Subcutaneous abdominal adipose tissue (tissue), 5 donors: ENCODE data around the gene MAP3K5.
"Not testable (repeated sequence)": the region's sequence is repeated elsewhere in the genome, so short reads cannot be mapped to it uniquely, and the experiment has no call there.

Experiments
- H3K27ac ChIP-seq: one replicate; pipeline ENCODE4 v1.7.0; 2013; ENCODE audit warnings: low read depth, mild to moderate bottlenecking, inconsistent platforms, low read length, moderate library complexity
- H3K27me3 ChIP-seq, 5 donors: one replicate each; pipeline ENCODE4 v1.7.0; 2013; ENCODE audit warnings: low read length in 5 of 5, inconsistent platforms in 1 of 5; ENCODE audit not compliant: control insufficient read depth in 5 of 5, insufficient read depth in 4 of 5
- H3K36me3 ChIP-seq, 5 donors: one replicate each; pipeline ENCODE4 v1.7.0; 2013; ENCODE audit warnings: low read length in 5 of 5; ENCODE audit not compliant: control insufficient read depth in 5 of 5, insufficient read depth in 5 of 5
- H3K4me1 ChIP-seq, 5 donors: one replicate each; pipeline ENCODE4 v1.7.0; 2013; ENCODE audit warnings: low read length in 5 of 5, mild to moderate bottlenecking in 3 of 5, moderate library complexity in 1 of 5; ENCODE audit not compliant: control insufficient read depth in 5 of 5, insufficient read depth in 5 of 5
- H3K4me3 ChIP-seq, 5 donors: one replicate each; pipeline ENCODE4 v1.7.0; 2013; ENCODE audit warnings: low read length in 5 of 5, low read depth in 1 of 5
- H3K9ac ChIP-seq, 5 donors: one replicate each; pipeline ENCODE4 v1.7.0; 2013; ENCODE audit warnings: low read length in 5 of 5, mild to moderate bottlenecking in 4 of 5, moderate library complexity in 3 of 5
- H3K9me3 ChIP-seq, 5 donors: one replicate each; pipeline ENCODE4 v1.7.0; 2013; ENCODE audit warnings: low read length in 5 of 5; ENCODE audit not compliant: control insufficient read depth in 5 of 5
- donor health status: healthy.
- donor health status: healthy.
- donor health status: healthy.
- donor health status: healthy.
- donor health status: healthy.

The MAP3K5 gene

DNA sequence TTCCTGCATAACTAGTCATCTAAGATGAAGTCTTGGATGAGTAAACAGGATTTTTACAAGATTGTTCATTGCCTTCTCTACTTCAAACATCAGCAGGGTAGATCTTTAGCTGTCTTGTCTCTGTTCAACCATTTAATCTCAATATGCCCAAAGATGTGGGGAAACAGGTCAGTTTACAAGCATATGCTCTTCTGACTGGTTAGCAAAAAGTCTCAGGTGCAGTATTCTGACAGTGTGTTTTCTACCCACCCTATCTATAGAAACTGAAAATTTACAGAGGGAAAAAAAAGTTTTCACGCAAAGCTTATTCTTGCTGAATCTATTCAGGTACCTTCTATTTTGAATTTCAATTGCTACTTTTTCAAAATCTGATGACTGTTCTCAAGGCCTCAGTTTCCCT is 29.0 kb downstream of the MAP3K5 start:
- Histone ChIP-seq H3K9me3 (no peaks in the 10 kb centered on the region), H3K36me3 (no peaks in the 10 kb centered on the region), H3K27me3 (no peaks in the 10 kb centered on the region), H3K9ac (no peak overlapping the region), H3K27ac (no peak overlapping the region), H3K4me1 (peaks cover 5 to 60% (median 54%) of the 10 kb centered on the region in 5 donors), H3K4me3 (no peak overlapping the region)

DNA sequence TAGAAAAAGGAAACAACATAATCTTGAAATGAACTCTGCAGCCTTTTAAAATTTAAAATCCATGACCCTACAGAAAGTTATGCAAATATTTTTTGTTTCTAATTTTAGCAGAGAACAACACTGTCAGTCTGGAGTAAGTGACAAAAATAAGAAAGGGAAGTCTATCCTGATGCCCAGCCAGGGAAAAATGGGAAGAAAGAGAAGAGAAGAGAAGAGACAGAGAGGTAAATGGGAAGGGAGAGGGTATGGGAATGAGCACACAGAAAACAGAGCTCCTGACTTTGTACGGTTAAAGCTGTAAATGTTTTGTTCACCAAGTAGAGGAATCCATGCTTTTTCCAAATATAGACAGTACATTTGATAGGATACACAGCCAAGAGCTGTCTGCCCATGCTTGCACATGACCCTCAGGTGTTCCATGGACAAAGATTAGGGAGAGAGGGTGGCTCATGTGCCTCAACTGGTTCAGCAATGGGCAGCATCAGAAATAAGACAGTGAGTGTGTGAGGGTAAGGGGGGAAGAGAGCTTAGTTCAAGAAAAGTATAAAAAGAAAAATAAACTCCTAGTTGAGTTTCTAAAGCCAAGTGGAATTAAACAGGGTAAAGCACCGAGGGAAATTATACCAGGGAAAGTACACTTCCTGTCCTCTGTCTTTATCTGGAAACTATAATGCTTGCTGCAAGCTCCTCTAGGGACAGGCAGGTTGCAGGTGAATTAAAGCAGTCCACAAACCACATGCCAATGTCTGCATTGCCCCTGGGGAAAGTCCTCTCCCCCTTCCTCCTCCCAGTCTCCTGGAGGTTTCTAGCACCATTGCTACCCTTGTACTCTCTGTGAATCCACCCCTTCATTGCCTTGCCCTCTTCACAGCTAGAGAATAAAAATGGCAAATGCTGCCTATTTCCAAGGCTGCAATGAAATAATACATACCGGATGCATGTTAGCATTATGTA is 30.0 kb downstream of the MAP3K5 start:
- Histone ChIP-seq H3K9ac (peak overlapping the region in 3 of 5 donors; percentile 4 to 64 (median 61)), H3K9me3 (no peaks in the 10 kb centered on the region), H3K27ac (no peak overlapping the region), H3K27me3 (no peaks in the 10 kb centered on the region), H3K36me3 (no peaks in the 10 kb centered on the region), H3K4me3 (peak overlapping the region in 4 of 5 donors; percentile 9 to 55 (median 33)), H3K4me1 (peaks cover 5 to 54% (median 53%) of the 10 kb centered on the region in 5 donors)

DNA sequence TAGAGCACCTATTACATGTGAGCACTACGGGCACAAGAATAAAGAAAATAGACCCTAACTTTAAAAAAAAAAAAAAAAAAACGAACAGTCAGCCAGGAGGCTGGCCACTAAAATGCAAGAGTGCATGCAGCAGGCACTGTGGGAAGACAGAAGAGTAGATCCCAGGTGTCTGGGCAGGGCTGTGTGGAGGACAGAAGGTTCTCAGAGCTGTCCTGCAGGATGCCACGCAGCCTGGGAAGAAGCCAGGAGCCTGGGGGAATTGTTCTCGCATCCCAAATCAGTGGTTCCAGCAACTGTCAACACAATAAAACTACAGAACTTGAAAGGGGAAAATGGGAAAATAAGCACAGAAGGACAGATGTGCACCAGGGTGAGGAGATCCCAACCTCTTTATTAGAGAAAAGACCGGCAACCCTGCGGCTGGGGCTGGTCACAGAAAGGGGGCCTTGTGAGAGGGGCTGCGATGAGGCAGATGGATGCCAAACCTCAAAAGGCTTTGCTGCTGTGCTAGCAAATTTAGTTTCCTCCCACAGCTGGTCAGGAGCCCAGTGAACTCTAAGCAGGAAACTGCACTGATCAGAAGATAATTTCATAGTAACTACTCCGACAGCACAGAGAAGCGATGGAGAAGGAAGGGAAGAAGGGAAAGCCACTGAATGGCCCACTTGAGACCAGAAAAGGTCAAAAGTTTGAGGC is 30.9 kb downstream of the MAP3K5 start:
- Histone ChIP-seq H3K4me1 (peaks cover 5 to 55% (median 45%) of the 10 kb centered on the region in 5 donors), H3K36me3 (no peaks in the 10 kb centered on the region), H3K4me3 (peak overlapping the region; percentile 9 to 55 (median 21)), H3K27me3 (no peaks in the 10 kb centered on the region), H3K9me3 (no peaks in the 10 kb centered on the region), H3K27ac (no peak overlapping the region), H3K9ac (peak overlapping the region in 3 of 5 donors; percentile 4 to 64 (median 61))

DNA sequence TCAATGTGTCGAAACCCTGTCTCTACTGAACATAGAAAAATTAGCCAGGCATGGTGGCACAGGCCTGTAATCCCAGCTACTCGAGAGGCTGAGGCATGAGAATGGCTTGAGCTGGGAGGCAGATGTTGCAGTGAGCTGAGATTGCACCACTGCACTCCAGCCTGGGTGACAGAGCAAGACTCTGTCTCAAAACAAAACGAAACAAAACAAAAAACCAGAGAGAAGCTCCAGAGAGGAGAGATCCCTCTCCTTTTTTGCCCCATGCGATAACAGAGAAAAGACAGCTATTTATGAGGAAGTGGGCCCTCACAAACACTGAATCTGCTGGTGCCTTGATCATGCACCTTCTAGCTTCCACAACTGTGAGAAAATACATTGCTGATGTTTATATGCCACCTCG is 31.5 kb downstream of the MAP3K5 start:
- H3K36me3 ChIP-seq, H3K27me3 ChIP-seq, H3K9ac ChIP-seq, H3K27ac ChIP-seq, H3K9me3 ChIP-seq: not testable (repeated sequence)
- Histone ChIP-seq H3K4me1 (peaks cover 3 to 49% (median 39%) of the 10 kb centered on the region in 5 donors), H3K4me3 (peak overlapping the region in 1 of 5 donors; percentile 11)

DNA sequence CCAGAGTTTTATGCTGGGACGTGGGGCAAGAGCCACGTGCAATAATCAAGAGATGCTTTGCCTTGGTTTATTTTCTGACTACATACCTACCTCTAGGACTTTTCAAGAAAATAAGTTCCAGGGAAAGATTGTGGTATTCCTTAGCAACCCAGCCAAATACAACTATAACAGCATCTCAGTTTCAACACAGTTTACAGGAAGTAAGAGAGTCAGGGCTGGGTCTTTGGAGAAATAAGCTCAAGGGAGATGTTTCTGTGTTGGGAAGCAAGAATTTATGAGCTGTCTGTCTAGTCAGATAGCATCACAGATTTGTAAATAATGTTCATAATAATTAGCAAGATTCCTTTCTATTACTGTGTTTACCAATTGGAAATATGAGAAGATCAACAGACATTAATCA is 35.1 kb downstream of the MAP3K5 start:
- Histone ChIP-seq H3K4me3 (no peak overlapping the region), H3K36me3 (no peaks in the 10 kb centered on the region), H3K4me1 (peaks cover 2 to 30% (median 17%) of the 10 kb centered on the region in 5 donors), H3K27ac (no peak overlapping the region), H3K9me3 (no peaks in the 10 kb centered on the region), H3K27me3 (no peaks in the 10 kb centered on the region), H3K9ac (no peak overlapping the region)

DNA sequence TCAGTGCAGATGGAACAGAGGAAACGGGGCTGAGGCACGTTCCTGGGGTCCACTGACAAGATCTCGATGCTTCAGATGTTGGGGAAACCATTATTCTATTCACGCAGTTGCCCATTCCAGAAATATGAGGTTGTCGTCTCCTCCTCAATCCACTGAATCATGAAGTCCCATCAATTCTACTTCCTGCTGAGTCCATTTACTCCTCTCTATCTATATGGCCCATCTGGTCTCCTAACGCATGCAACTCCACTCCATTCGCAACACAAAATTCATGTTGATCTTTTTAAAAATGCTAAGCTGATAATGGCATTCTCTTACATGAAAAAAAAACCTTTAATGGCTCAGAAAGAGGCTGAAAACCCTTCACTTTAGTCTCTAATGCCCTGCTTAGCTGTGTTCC is 37.5 kb downstream of the MAP3K5 start:
- Histone ChIP-seq H3K4me1 (peaks cover 0 to 29% (median 21%) of the 10 kb centered on the region in 5 donors), H3K27ac (no peak overlapping the region), H3K9ac (no peak overlapping the region), H3K9me3 (no peaks in the 10 kb centered on the region), H3K36me3 (no peaks in the 10 kb centered on the region), H3K4me3 (no peak overlapping the region), H3K27me3 (no peaks in the 10 kb centered on the region)

DNA sequence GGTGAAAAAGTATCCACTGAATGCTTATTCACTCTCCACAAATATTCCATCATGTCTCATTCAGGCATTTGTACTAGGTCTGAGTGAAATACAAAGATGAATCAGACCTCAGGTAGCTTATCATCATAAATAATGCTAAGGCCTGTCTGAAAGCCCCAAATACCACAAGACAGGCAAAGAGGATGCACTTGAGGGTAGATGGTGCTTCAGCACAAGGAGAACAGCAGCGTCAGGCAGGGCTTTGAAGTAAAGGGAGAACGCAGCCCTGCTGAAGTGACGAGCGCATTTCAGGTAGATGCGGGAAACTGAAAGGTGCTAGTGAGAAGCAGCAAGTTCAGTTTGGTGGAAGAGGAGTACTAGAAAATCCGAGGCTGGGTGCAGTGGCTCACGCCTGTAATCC is 38.7 kb downstream of the MAP3K5 start:
- H3K36me3 ChIP-seq, result no peaks in the 10 kb centered on the region
- no peaks in the 10 kb centered on the region for H3K9me3 ChIP-seq
- no peak overlapping the region for H3K4me3 ChIP-seq
- no peak overlapping the region for H3K9ac ChIP-seq
- no peaks in the 10 kb centered on the region for H3K27me3 ChIP-seq
- no peak overlapping the region for H3K27ac ChIP-seq
- H3K4me1 ChIP-seq, result peaks cover 0 to 29% (median 21%) of the 10 kb centered on the region in 5 donors

DNA sequence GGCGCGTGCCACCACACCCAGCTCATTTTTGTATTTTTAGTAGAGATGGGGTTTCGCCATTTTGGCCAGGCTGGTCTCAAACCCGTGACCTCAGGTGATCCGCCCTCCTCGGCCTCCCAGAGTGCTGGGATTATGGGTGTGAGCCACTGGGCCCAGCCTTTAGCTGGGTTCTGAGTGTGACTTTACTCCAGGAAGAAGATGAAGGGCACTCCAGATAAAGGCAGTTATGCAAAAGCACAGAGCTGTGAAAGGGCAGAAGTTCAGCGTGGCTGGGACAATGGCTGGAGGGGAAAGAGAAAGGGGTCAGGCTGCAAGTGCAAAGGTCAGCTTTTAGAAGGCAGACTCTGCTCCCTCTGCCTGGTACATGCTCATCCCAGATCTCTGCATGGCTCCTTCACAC is 39.7 kb downstream of the MAP3K5 start:
- Histone ChIP-seq H3K9me3 (no peaks in the 10 kb centered on the region), H3K4me1 (peaks cover 0 to 29% (median 21%) of the 10 kb centered on the region in 5 donors), H3K27me3 (no peaks in the 10 kb centered on the region), H3K4me3 (no peak overlapping the region), H3K36me3 (no peaks in the 10 kb centered on the region), H3K9ac (no peak overlapping the region), H3K27ac (no peak overlapping the region)

DNA sequence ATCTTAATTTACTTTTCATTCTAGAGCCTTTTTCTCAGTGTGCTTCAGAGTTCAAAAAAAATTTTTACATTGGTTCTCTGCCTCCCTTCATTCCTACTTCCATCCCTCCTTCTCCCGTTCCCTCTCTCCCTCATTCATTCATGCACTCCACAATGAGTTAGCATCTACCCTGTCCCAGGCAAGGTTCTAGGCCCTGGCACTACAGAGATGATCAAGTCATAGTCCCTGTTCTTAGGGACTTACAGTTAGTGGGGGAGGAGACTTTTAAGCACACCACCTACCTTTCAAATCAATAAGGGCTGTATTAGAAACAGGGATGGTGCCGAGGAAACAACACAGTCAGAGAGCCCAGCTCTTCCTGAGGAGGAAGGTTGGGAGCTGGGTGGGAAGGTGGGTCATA is 40.3 kb downstream of the MAP3K5 start:
- Histone ChIP-seq H3K27me3 (no peaks in the 10 kb centered on the region), H3K4me1 (peaks cover 0 to 27% (median 21%) of the 10 kb centered on the region in 5 donors), H3K27ac (no peak overlapping the region), H3K36me3 (no peaks in the 10 kb centered on the region), H3K4me3 (no peak overlapping the region), H3K9me3 (no peaks in the 10 kb centered on the region), H3K9ac (no peak overlapping the region)

DNA sequence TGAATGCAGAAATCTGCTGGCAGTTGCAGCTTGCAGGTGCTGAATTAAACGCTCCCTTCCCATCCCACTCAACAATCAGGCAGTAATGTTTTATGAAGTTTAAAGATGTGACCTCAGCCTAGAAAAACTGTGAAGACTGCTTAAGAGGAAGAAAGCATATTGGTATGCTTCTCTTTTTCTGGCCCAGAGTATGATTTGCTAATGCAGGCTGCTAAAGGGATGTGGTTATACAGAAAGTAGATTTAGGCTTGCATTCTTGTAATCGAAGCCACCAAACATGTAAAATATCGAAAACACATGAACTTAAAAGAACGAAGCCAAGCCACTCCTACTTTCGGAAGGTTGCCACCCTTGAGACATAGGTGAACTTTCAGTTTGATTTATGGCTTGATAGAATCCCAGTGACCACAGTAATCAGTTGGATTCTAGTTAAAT is 40.7 kb downstream of the MAP3K5 start:
- no peak overlapping the region for H3K9ac ChIP-seq
- H3K27me3 ChIP-seq, result no peaks in the 10 kb centered on the region
- H3K4me3 ChIP-seq, result no peak overlapping the region
- H3K4me1 ChIP-seq, result peaks cover 0 to 24% (median 21%) of the 10 kb centered on the region in 5 donors
- no peaks in the 10 kb centered on the region for H3K9me3 ChIP-seq
- no peak overlapping the region for H3K27ac ChIP-seq
- no peaks in the 10 kb centered on the region for H3K36me3 ChIP-seq
